Measurements from ENCODE around the gene MED9. TPM values are rescaled to one million over a fixed set of nuclear protein-coding genes. Genes with fewer than 3 reads are reported as not detected.

Gene MED9
- total RNA-seq, 1 donor from 2014 or later, result 18.9 TPM

DNA sequence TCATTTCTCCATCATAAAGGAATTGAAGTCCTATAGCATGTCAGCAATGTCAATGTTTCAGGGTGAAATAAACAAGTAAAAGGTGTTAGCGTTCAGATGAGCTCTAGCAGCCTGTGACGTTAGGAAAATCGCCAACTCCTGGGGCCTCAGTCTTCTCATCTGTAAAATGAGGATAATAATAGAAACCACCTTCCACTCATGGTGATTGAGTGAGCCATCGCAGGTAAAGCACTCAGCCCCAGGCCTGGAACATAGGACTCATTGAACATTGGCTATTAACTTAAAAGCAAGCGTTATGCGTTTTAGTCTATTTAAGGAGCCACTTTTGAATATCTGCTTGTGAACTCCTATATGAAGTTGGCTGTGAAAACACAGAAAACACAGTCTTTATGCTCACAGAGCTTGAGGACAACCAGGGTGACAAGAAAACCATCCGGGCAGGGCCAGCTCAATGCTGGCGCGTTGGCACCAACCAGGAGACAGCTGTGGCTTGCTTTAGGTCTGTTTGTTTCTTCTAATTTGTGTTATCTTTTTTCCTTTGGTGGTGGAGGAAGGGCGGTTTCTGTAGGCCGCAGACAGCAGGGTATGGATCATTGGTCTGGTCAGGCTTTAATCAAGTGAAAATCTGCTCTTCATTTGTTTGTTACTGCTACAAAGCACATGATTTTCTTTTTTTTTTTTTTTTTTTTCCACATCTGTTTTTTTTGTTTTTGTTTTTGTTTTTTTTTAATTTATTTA is 35.7 kb upstream of the MED9 start:
- no peak for DNase-seq (ENCODE audit: extremely low spot score in 2 of 2)
- TF ChIP-seq, protein P1, sequence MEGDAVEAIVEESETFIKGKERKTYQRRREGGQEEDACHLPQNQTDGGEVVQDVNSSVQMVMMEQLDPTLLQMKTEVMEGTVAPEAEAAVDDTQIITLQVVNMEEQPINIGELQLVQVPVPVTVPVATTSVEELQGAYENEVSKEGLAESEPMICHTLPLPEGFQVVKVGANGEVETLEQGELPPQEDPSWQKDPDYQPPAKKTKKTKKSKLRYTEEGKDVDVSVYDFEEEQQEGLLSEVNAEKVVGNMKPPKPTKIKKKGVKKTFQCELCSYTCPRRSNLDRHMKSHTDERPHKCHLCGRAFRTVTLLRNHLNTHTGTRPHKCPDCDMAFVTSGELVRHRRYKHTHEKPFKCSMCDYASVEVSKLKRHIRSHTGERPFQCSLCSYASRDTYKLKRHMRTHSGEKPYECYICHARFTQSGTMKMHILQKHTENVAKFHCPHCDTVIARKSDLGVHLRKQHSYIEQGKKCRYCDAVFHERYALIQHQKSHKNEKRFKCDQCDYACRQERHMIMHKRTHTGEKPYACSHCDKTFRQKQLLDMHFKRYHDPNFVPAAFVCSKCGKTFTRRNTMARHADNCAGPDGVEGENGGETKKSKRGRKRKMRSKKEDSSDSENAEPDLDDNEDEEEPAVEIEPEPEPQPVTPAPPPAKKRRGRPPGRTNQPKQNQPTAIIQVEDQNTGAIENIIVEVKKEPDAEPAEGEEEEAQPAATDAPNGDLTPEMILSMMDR (IDR thresholded peaks at IDR 0.05), result no peak
- TF ChIP-seq POLR2A (IDR thresholded peaks at IDR 0.05) (no peak), POLR2AphosphoS5 (IDR thresholded peaks at IDR 0.05; ENCODE audit: insufficient read depth in 1 of 2, low read depth in 1 of 2) (no peak)
- intact Hi-C loops (cut with DNase I), result no loop called here
- H3K9me3 ChIP-seq, result no peaks in the 10 kb centered on the region
- no peaks in the 10 kb centered on the region for H3K27me3 ChIP-seq
- peak overlapping the region; percentile 31 for H3K27ac ChIP-seq
- no peaks in the 10 kb centered on the region for H3K36me3 ChIP-seq
- H3K4me3 ChIP-seq, result no peak overlapping the region
- H3K4me1 ChIP-seq, result peaks cover 12% of the 10 kb centered on the region

DNA sequence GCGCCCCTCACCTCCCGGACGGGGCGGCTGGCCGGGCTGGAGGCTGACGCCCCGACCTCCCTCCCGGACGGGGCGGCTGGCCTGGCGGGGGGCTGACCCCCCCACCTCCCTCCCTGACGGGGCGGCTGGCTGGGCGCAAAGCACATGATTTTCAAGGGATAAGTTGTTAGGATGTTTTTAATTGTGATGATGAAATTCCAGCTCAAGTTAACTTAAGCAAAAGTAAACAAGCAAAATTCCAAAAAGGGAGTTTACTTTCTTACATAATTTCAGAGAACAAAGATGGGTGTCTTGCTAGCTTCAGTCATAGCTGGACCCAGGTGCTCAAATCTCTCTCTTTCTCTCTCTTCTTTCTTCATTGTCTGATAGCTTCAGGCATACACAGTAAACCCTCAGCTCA is 33.6 kb upstream of the MED9 start:
- intact Hi-C loops (cut with DNase I), result no loop called here
- H3K36me3 ChIP-seq, result no peaks in the 10 kb centered on the region
- TF ChIP-seq POLR2A (IDR thresholded peaks at IDR 0.05) (no peak), POLR2AphosphoS5 (IDR thresholded peaks at IDR 0.05; ENCODE audit: insufficient read depth in 1 of 2, low read depth in 1 of 2) (no peak)
- peak overlapping the region; percentile 42 for H3K27ac ChIP-seq
- DNase-seq (ENCODE audit: extremely low spot score in 2 of 2), result no peak
- H3K9me3 ChIP-seq, result no peaks in the 10 kb centered on the region
- H3K4me3 ChIP-seq, result no peak overlapping the region
- H3K27me3 ChIP-seq, result no peaks in the 10 kb centered on the region
- peaks cover 13% of the 10 kb centered on the region for H3K4me1 ChIP-seq

DNA sequence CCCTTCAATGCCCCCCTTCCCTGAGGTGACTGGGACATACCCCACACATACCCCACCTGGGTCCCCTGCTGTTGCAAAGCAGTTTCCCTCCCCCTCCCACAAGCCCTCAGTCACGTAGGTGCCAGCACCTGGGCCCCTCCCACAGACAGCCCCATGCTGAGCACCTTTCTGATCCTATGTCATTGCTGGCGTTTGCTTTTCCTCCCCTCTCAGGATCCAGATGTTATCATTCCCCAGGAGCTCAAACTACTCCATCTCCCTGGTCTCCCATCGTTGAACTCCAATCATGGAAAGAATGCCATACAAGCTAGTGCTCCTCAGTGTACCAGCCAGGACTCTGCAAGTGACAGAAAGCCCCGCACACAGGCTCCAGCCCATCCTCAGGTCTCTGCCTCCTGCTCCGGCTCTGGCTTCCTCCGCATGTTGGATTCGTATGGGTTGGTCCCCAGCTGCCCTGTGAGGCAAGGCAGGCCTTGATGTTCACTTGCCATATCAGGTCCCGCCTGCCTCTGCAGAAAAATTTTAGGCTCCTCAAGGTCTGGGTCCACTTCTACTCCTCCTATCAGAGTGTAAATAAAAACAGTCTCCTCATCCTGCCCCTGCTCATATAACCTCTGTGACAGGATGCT is 31.4 kb upstream of the MED9 start:
- peak overlapping the region; percentile 42 for H3K27ac ChIP-seq
- TF ChIP-seq, protein P1 (IDR thresholded peaks at IDR 0.05), result no peak
- TF ChIP-seq POLR2A (IDR thresholded peaks at IDR 0.05) (no peak), POLR2AphosphoS5 (IDR thresholded peaks at IDR 0.05; ENCODE audit: insufficient read depth in 1 of 2, low read depth in 1 of 2) (no peak)
- H3K36me3 ChIP-seq, result no peaks in the 10 kb centered on the region
- H3K4me3 ChIP-seq, result no peak overlapping the region
- intact Hi-C loops (cut with DNase I), result no loop called here
- H3K4me1 ChIP-seq, result peaks cover 13% of the 10 kb centered on the region
- no peaks in the 10 kb centered on the region for H3K27me3 ChIP-seq
- no peaks in the 10 kb centered on the region for H3K9me3 ChIP-seq
- no peak for DNase-seq (ENCODE audit: extremely low spot score in 2 of 2)

DNA sequence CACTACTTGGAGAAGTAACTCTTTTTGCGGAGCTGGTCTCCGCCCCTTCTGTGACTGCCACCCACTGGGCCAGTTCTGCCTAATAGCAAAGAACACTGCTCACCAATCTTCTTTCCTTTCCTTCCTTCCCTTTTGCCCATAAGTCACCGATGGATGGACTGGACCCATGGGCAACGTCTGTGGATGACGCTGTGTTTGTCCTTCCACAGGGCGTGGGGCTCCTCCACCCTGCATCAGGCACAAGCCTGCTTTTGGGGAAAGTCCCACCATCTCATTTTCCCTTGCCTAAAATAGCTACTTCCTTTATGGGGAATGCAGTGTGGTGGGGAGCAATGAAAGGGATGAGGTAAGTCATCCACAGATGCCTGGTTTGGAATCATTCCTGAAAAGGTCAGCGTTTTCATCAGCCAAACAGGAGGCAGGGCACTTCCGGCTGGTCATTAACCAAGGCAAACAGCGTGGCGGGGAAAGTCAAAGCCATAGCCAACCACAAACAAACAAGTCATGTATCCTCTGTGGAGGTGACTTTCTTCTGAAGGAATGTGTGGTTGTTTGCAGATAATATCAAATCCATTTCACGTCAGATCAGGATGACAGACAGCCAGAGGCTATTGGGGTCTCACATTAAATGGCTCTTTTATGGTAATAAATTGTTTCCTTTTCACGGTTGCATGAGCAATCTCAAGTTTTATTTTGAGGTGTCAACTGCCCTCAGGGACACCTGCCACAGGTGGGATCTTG is 30.7 kb upstream of the MED9 start:
- Histone ChIP-seq H3K27me3 (no peaks in the 10 kb centered on the region), H3K4me3 (no peak overlapping the region), H3K4me1 (peaks cover 13% of the 10 kb centered on the region), H3K27ac (peak overlapping the region; percentile 42), H3K36me3 (no peaks in the 10 kb centered on the region), H3K9me3 (no peaks in the 10 kb centered on the region)
- TF ChIP-seq, protein P1 (IDR thresholded peaks at IDR 0.05), result no peak
- no peak for TF ChIP-seq POLR2AphosphoS5 (IDR thresholded peaks at IDR 0.05; ENCODE audit: insufficient read depth in 1 of 2, low read depth in 1 of 2)
- TF ChIP-seq POLR2A (IDR thresholded peaks at IDR 0.05), result no peak
- no peak for DNase-seq (ENCODE audit: extremely low spot score in 2 of 2)
- intact Hi-C loops (cut with DNase I), result no loop called here

DNA sequence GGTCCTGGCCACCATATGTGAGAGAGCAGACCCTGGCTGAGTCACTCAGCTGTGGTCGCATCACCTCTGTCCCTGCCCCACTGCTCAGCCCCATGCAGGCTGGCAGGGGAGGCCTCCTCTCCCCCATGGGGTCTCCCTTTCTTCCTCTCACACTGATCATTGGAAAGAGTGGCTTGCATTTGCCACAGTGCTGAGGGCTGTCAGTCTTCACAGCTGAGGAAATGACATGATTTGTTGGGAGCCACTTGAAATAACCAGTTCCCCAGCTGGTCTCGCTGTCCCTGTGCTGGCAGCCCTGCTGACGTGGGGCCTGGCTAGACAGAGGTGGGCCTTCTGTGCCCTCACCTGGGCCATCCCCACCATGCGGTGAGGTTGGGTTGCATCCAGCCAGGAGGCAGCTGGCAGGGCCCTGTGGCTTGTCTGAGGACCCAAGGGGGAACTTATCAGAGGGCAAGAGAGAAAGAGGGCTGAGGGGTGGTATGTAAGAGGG is 30.1 kb upstream of the MED9 start:
- Histone ChIP-seq H3K4me3 (no peak overlapping the region), H3K27me3 (no peaks in the 10 kb centered on the region), H3K4me1 (peaks cover 13% of the 10 kb centered on the region), H3K9me3 (no peaks in the 10 kb centered on the region), H3K27ac (peak overlapping the region; percentile 42), H3K36me3 (no peaks in the 10 kb centered on the region)
- DNase-seq (ENCODE audit: extremely low spot score in 2 of 2), result no peak
- intact Hi-C loops (cut with DNase I), result no loop called here
- no peak for TF ChIP-seq POLR2AphosphoS5 (IDR thresholded peaks at IDR 0.05; ENCODE audit: insufficient read depth in 1 of 2, low read depth in 1 of 2)
- no peak for TF ChIP-seq POLR2A (IDR thresholded peaks at IDR 0.05)
- TF ChIP-seq, protein P1 (IDR thresholded peaks at IDR 0.05), result no peak

Data from vagina (tissue), 2 donors.